SK-N-SH (cell line): ENCODE data around the gene NPC2. TPM values are rescaled to one million over a fixed set of nuclear protein-coding genes. Genes with fewer than 3 reads are reported as not detected.

Experiments used
- CTCF ChIA-PET: fragments of 300-600, 350-600 bp; formaldehyde crosslinking; extraction: SDS; loops from one replicate; lab custom pipeline; 2021; lab: Yijun Ruan, JAX
- POLR2A ChIA-PET: fragments of 350-600 bp; sonication (Branson Sonifier 250); formaldehyde crosslinking; extraction: SDS; loops from one replicate; lab custom pipeline; 2020; ENCODE audit warnings: antibody characterized with exemption, inconsistent platforms; lab: Yijun Ruan, JAX
- DNase-seq: peaks from one replicate; pipeline ENCODE4 v3.0.0; 2012
- H2AFZ ChIP-seq: fragments of 200-600 bp; sonication (generic); 2 replicates; pipeline ENCODE4 v1.8.1; 2016; ENCODE audit warnings: antibody characterized with exemption, mild to moderate bottlenecking, low read depth
- H3F3A ChIP-seq: fragments of 200-600 bp; sonication (generic); replicated peaks from 2 replicates; pipeline ENCODE3; 2016; ENCODE audit warnings: antibody characterized with exemption, mild to moderate bottlenecking; ENCODE audit not compliant: insufficient read depth
- H3K27ac ChIP-seq, 2 experiments: fragments of 200-500 bp in 1 of 2; fragments of 200-600 bp in 1 of 2; sonication (Bioruptor generic) in 1 of 2; sonication (generic), shearing (Covaris generic) in 1 of 2; 2 replicates each; pipeline versions ENCODE4 v1.5.1 to v1.6.1; 2014 to 2016; ENCODE audit warnings: low read depth in 2 of 2, inconsistent platforms in 1 of 2, low read length in 1 of 2, mild to moderate bottlenecking in 1 of 2, mixed read lengths in 1 of 2
- H3K27me3 ChIP-seq: fragments of 200-600 bp; sonication (generic), shearing (Covaris generic); 2 replicates; pipeline ENCODE4 v1.6.1; 2016; ENCODE audit warnings: mixed run types; ENCODE audit not compliant: insufficient read depth
- H3K36me3 ChIP-seq, 2 experiments: fragments of 200-500 bp in 1 of 2; fragments of 200-600 bp in 1 of 2; sonication (Bioruptor generic) in 1 of 2; sonication (generic) in 1 of 2; replicated peaks in 1 of 2; 2 replicates each; pipeline versions ENCODE3 to v1.5.1; 2014 to 2016; ENCODE audit warnings: low read length in 1 of 2, mild to moderate bottlenecking in 1 of 2; ENCODE audit not compliant: insufficient read depth in 2 of 2, control insufficient read depth in 1 of 2
- H3K4me1 ChIP-seq, 2 experiments: fragments of 200-500 bp in 1 of 2; fragments of 200-600 bp in 1 of 2; sonication (Bioruptor generic) in 1 of 2; sonication (generic), shearing (Covaris generic) in 1 of 2; 2 replicates each; pipeline versions ENCODE4 v1.5.1 to v1.6.1; 2014 to 2016; ENCODE audit warnings: low read depth in 1 of 2, low read length in 1 of 2, mixed run types in 1 of 2; ENCODE audit not compliant: insufficient read depth in 2 of 2, control insufficient read depth in 1 of 2
- H3K4me2 ChIP-seq: fragments of 200-600 bp; sonication (generic), shearing (Covaris generic); 2 replicates; pipeline ENCODE4 v1.6.1; 2017; ENCODE audit warnings: mixed run types
- H3K4me3 ChIP-seq, 2 experiments: fragments of 200-500 bp in 1 of 2; fragments of 200-600 bp in 1 of 2; sonication (Bioruptor generic) in 1 of 2; sonication (generic), shearing (Covaris generic) in 1 of 2; 2 replicates each; pipeline versions ENCODE4 v1.5.1 to v1.8.1; 2014 to 2016; ENCODE audit warnings: low read depth in 2 of 2, inconsistent platforms in 1 of 2, low read length in 1 of 2, mild to moderate bottlenecking in 1 of 2, mixed read lengths in 1 of 2, moderate library complexity in 1 of 2
- H3K79me2 ChIP-seq: fragments of 200-600 bp; sonication (generic); 2 replicates; pipeline ENCODE4 v1.8.1; 2017; ENCODE audit warnings: mild to moderate bottlenecking; ENCODE audit not compliant: insufficient read depth
- H3K9ac ChIP-seq: fragments of 200-600 bp; sonication (generic); 2 replicates; pipeline ENCODE4 v1.6.1; 2017; ENCODE audit warnings: mixed run types
- H3K9me2 ChIP-seq: fragments of 200-600 bp; sonication (generic); 2 replicates; pipeline ENCODE4 v1.6.1; 2017; ENCODE audit warnings: mixed run types
- H3K9me3 ChIP-seq: fragments of 200-600 bp; sonication (generic); 2 replicates; pipeline ENCODE4 v1.6.1; 2017; ENCODE audit warnings: mixed run types, mild to moderate bottlenecking, moderate library complexity
- H4K20me1 ChIP-seq: fragments of 200-600 bp; sonication (generic); 2 replicates; pipeline ENCODE4 v1.6.1; 2017; ENCODE audit warnings: mild to moderate bottlenecking, mixed run types; ENCODE audit not compliant: insufficient read depth
- CHD2 ChIP-seq: fragments of 150-350 bp; IDR thresholded peaks from 2 replicates; pipeline ENCODE4 v1.6.1; 2018; ENCODE audit warnings: low read length; ENCODE audit not compliant: partially characterized antibody
- ELF1 ChIP-seq: IDR thresholded peaks from 2 replicates; pipeline ENCODE4 v1.4.0; 2012
- EZH2phosphoT487 ChIP-seq: fragments of 200-600 bp; sonication (generic); IDR thresholded peaks from 2 replicates; pipeline ENCODE4 v1.6.1; 2017; ENCODE audit warnings: low read depth, mixed run types, mild to moderate bottlenecking, antibody characterized with exemption, moderate library complexity, borderline replicate concordance
- FOXJ3 ChIP-seq: sonication (generic); formaldehyde crosslinking; IDR thresholded peaks from 2 replicates; pipeline ENCODE4 v1.5.1; 2020; ENCODE audit warnings: mild to moderate bottlenecking, missing genetic modification reagents
- FOXM1 ChIP-seq: IDR thresholded peaks from 2 replicates; pipeline ENCODE4 v1.4.0; 2012; ENCODE audit warnings: low read depth, mild to moderate bottlenecking
- GABPA ChIP-seq: IDR thresholded peaks from 2 replicates; pipeline ENCODE4 v1.4.0; 2012; ENCODE audit warnings: low read depth, mild to moderate bottlenecking
- GATA2 ChIP-seq: sonication (generic); formaldehyde crosslinking; IDR thresholded peaks from 2 replicates; pipeline ENCODE4 v1.5.0; 2020; ENCODE audit warnings: mild to moderate bottlenecking, missing genetic modification reagents
- MXI1 ChIP-seq: IDR thresholded peaks from 2 replicates; pipeline ENCODE4 v1.6.1; 2012; ENCODE audit warnings: mild to moderate bottlenecking, low read depth, low read length, improper control_type of control experiment
- NFIC ChIP-seq: IDR thresholded peaks from 2 replicates; pipeline ENCODE4 v1.4.0; 2012; ENCODE audit warnings: borderline replicate concordance
- PBX3 ChIP-seq: IDR thresholded peaks from 2 replicates; pipeline ENCODE4; 2012
- RAD21 ChIP-seq: IDR thresholded peaks from 2 replicates; pipeline ENCODE4 v1.6.1; 2012; ENCODE audit warnings: mild to moderate bottlenecking, low read length
- REST ChIP-seq: IDR thresholded peaks from 2 replicates; pipeline ENCODE4 v1.6.1; 2012; ENCODE audit warnings: mild to moderate bottlenecking, low read depth, low read length, moderate library complexity
- SIN3A ChIP-seq: IDR thresholded peaks from 2 replicates; pipeline ENCODE4 v1.6.1; 2012; ENCODE audit warnings: low read depth, mild to moderate bottlenecking, low read length, moderate library complexity, borderline replicate concordance
- SMC3 ChIP-seq: IDR thresholded peaks from 2 replicates; pipeline ENCODE4 v1.6.1; 2012; ENCODE audit warnings: low read depth, low read length, improper control_type of control experiment
- TAF1 ChIP-seq: IDR thresholded peaks from 2 replicates; pipeline ENCODE4 v1.6.1; 2012; ENCODE audit warnings: low read depth, mild to moderate bottlenecking, low read length, moderate library complexity, borderline replicate concordance
- TEAD4 ChIP-seq: IDR thresholded peaks from 2 replicates; pipeline ENCODE4 v1.4.0; 2012; ENCODE audit warnings: mild to moderate bottlenecking, borderline replicate concordance; ENCODE audit not compliant: insufficient read depth
- USF1 ChIP-seq: IDR thresholded peaks from 2 replicates; pipeline ENCODE4 v1.4.0; 2012; ENCODE audit warnings: low read depth, borderline replicate concordance
- YY1 ChIP-seq: IDR thresholded peaks from 2 replicates; pipeline ENCODE4 v1.4.0; 2012; ENCODE audit warnings: low read depth, mild to moderate bottlenecking
- WGBS: methylation state at CpG from one replicate; pipeline ENCODE4 v1.1.6; 2017; ENCODE audit warnings: low lambda C conversion rate; 5-methylcytosine and 5-hydroxymethylcytosine counted together
- polyA plus RNA-seq, 3 experiments: library from polyadenylated mRNA; depleted of rRNA; stranded (reverse); fragments of >200 nt; gene quantifications; 2 replicates each; pipeline ENCODE4 v1.2.3, GENCODE V29; 2012

NPC2 gene
- polyA plus RNA-seq, 1 of the 3 experiments (the other 2 are of a cell fraction) = 522 TPM

GRCh38 chr14:74509587-74510222 is 16.6 kb upstream of the NPC2 start:
- DNase-seq = no peak
- H3K4me1 ChIP-seq = peaks cover 0 to 4% of the 10 kb centered on the region in 2 experiments; a peak in 1 of 4 replicates
- no peaks in the 10 kb centered on the region for H4K20me1 ChIP-seq
- no peaks in the 10 kb centered on the region for H3K9me3 ChIP-seq
- H3K4me3 ChIP-seq = no peak overlapping the region
- H3F3A ChIP-seq = peaks cover 3% of the 10 kb centered on the region
- H3K9ac ChIP-seq = no peak overlapping the region
- no peak overlapping the region for H2AFZ ChIP-seq
- no peaks in the 10 kb centered on the region for H3K27me3 ChIP-seq
- CTCF ChIA-PET = interaction anchor here (1.2 to 3.1 kb wide), 5 partner anchors 14 to 101 kb away, joined by 3 to 28 read pairs (median 4); partner anchors contain the start of gene LTBP2
- no peak overlapping the region for H3K27ac ChIP-seq
- TF ChIP-seq USF1 (no peak), GATA2 (CRISPR knock-in tag) (no peak), RAD21 (no peak), MXI1 (no peak), NFIC (no peak), FOXJ3 (CRISPR knock-in tag) (no peak)
- H3K9me2 ChIP-seq = no peaks in the 10 kb centered on the region
- H3K36me3 ChIP-seq = peaks cover 22 to 71% of the 10 kb centered on the region in 2 experiments
- POLR2A ChIA-PET = no interaction called here
- WGBS = 98% methylated on average over 10 of the region's 10 CpGs
- no peak overlapping the region for H3K4me2 ChIP-seq
- H3K79me2 ChIP-seq = no peaks in the 10 kb centered on the region

DNA sequence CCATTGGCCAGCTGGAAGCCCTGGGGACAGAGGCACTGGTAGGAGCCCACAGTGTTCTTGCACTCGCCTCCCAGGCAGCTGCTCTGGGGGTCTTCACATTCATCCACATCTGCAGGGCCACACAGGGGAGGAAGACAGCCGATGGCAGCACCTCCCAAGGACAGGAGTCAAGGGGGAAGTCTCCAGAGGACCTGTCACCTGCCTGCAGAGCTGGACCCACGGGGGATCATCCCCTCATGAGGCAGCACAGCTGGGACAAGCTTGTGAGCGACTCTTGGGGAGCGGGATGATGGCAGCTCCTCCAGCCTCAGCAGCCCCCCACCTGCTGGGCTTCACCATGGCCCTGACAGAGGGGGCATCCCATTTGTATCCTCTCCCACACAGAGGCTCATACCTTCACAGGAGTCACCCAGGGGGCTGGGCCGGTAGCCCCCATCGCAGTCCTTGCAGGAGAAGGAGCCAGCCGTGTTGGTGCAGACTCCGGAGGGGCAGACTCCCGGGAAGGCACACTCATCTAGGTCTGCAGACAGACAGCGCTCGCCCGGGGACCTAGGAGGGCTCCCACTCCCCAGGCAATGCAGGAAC is 15.8 kb upstream of the NPC2 start:
- H3K9me2 ChIP-seq = no peaks in the 10 kb centered on the region
- no peak overlapping the region for H3K4me3 ChIP-seq
- H3K9me3 ChIP-seq = no peaks in the 10 kb centered on the region
- H3K27ac ChIP-seq = no peak overlapping the region
- CTCF ChIA-PET = interaction anchor here (0.8 to 3.1 kb wide), 13 partner anchors 9 to 129 kb away, joined by 3 to 28 read pairs (median 4); partner anchors contain the start of gene LTBP2
- DNase-seq = no peak
- peaks cover 3% of the 10 kb centered on the region for H3F3A ChIP-seq
- 93% methylated on average over 3 of the region's 13 CpGs for WGBS
- no peaks in the 10 kb centered on the region for H3K79me2 ChIP-seq
- peaks cover 0 to 4% of the 10 kb centered on the region in 2 experiments; a peak in 1 of 4 replicates for H3K4me1 ChIP-seq
- H4K20me1 ChIP-seq = no peaks in the 10 kb centered on the region
- no peaks in the 10 kb centered on the region for H3K27me3 ChIP-seq
- no peak overlapping the region for H2AFZ ChIP-seq
- TF ChIP-seq SIN3A (no peak), PBX3 (no peak), RAD21 (no peak), TAF1 (no peak), GABPA (no peak), NFIC (no peak), YY1 (no peak), ELF1 (no peak), EZH2phosphoT487 (no peak), FOXM1 (no peak), TEAD4 (no peak), REST (no peak), SMC3 (no peak), CHD2 (no peak), USF1 (no peak), MXI1 (no peak)
- H3K9ac ChIP-seq = no peak overlapping the region
- POLR2A ChIA-PET = no interaction called here
- H3K4me2 ChIP-seq = no peak overlapping the region
- H3K36me3 ChIP-seq = peaks cover 17 to 72% of the 10 kb centered on the region in 2 experiments
